HG03045 (cell line): ENCODE results near the gene RHOB.

Experiments
- ATAC-seq: cut with Tn5 transposase; IDR thresholded peaks from one replicate; pipeline ENCODE4 v1.9.1; 2021; ENCODE audit warnings: mild to moderate bottlenecking, moderate library complexity; ENCODE audit not compliant: unreplicated experiment

Gene RHOB

GRCh38 chr2:20436716-20437470, 10.0 kb upstream of the RHOB start:
- no peak for ATAC-seq

DNA sequence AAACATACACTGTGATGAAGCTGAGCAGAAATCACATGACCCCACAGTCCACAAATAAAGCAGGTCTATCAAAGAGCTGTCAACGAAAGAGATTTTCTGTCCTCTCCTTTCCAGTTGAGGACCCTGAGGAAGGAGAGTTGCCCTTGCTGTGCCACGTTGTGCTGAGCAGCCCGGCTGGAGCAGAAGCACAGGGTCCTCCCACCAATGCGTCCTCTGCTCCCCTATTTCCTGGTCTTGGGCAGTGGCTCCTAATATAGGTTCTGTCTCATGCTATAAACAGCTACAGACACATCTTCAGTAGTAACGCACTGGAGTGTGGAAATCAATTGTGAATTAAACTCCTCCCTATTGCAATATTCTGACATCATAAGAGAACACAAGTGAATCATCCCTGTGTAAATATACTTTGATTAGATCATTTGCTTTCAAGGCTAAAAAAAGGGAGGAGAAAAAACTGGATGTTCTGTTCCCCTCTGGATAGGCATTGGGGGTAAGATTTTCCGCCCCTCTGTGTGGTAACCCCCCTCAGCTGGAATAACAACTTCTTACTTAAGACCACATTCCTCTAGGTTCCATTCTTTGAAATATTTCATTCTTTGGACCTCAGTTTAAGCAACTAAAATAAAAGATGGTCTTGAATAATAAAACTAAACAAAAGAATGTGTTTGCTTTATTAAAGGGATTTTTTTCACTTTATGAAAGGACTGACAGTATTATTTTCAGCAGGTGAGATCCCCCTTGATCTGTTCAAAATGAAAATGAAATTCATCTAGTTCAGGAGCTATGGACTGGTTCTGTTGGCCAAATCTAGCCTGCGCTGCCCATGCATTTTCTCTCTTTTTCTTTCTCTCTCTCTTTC, 8.3 kb upstream of the RHOB start:
- ATAC-seq = no peak

DNA sequence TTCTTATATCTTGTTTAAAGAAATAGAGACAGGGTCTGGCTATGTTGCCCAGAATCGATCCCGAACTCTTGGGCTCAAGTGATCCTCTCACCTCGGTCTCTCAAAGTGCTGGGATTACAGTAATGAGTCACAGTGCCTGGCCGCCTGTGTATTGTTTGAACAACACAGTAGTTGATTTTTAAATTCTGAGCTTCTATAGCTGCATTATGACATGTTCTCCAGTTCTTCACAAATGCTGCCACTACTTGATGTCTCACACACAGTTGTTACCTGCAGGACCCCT, 7.7 kb upstream of the RHOB start:
- no peak for ATAC-seq

- no peak for ATAC-seq
Observed at GRCh38 chr2:20439503-20439902, 7.4 kb upstream of the RHOB start.

GRCh38 chr2:20440001-20440560, 6.8 kb upstream of the RHOB start:
- no peak for ATAC-seq

- no peak for ATAC-seq
Observed at GRCh38 chr2:20443276-20443920, 3.5 kb upstream of the RHOB start.

GRCh38 chr2:20444101-20444992, 2.5 kb upstream of the RHOB start:
- no peak for ATAC-seq

- no peak for ATAC-seq
Observed at GRCh38 chr2:20444993-20445910, 1.6 kb upstream of the RHOB start.

GRCh38 chr2:20446255-20446916, 488 bp upstream of the RHOB start:
- no peak for ATAC-seq

- no peak for ATAC-seq
Observed at GRCh38 chr2:20447437-20448245, 767 bp downstream of the RHOB start.

DNA sequence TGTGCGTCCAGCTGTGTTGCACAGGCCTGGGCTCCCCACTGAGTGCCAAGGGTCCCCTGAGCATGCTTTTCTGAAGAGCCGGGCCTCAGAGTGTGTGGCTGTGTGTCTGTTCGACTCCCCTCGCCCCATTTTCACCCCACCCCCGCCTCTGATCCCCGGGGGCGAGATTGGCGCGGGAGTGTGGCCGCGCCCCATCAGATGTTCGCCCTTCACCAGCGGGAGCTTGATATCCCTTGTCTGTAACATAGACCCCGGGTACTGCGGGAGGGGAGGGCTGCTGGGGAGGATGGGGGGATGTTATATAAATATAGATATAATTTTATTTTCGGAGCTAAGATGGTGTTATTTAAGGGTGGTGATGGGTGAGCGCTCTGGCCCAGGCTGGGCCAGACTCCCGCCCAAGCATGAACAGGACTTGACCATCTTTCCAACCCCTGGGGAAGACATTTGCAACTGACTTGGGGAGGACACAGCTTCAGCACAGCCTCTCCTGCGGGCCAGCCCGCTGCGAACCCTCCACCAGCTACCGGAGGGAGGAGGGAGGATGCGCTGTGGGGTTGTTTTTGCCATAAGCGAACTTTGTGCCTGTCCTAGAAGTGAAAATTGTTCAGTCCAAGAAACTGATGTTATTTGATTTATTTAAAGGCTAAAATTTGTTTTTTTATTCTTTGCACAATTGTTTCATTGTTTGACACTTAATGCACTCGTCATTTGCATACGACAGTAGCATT, 1.5 kb downstream of the RHOB start:
- ATAC-seq = no peak

DNA sequence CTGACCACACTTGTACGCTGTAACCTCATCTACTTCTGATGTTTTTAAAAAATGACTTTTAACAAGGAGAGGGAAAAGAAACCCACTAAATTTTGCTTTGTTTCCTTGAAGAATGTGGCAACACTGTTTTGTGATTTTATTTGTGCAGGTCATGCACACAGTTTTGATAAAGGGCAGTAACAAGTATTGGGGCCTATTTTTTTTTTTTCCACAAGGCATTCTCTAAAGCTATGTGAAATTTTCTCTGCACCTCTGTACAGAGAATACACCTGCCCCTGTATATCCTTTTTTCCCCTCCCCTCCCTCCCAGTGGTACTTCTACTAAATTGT, 2.1 kb downstream of the RHOB start:
- ATAC-seq = no peak

DNA sequence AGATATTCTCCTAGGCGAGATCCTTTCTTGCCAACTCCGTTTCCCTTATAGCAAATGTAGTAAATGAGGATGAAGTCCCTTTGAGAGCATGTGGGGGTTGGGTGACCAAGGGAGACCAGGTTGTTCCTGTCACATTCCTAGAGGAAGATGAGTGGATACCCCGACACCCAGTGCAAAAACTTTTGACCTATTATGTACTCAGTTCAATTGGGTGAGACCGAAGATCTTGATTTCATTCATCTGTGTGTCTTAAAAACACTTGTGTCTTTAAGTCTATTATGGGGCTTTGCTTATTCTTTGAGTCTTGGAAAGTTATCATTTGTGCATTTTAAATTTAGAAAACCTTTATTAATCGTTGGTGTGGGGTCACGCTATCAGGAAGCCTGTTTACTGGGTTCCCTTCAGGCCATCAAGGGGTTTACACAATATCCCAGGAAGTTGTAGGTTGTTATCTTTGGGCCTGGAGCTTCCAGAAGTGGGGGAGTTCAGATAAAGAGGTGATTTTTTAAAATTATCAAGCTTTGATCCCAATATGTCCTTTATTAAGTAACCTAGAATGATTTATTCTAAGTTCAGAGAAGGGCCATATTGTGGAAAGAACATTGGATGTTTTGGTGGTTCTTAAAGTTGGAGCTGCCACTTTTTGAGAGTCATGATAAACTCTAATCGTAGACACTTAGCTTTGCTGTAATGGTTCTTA, 2.8 kb downstream of the RHOB start:
- ATAC-seq = no peak

GRCh38 chr2:20450201-20450999, 3.5 kb downstream of the RHOB start:
- ATAC-seq = no peak

DNA sequence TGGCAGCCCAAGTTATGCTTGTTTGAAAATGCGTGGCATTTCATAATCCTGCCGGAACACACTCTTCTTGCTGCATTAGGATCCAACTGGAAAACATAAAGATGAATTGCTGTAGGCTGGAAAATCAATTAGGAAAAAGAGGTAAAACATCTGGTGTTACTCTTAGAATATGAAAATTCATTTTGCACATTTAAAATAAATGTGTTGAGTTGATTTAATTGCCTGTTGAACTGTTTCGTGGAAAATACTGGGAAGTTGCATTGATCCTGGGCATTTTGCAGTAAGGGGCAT, 4.1 kb downstream of the RHOB start:
- no peak for ATAC-seq

GRCh38 chr2:20451341-20451740, 4.5 kb downstream of the RHOB start:
- ATAC-seq = no peak
